Neural progenitor cell (in vitro differentiated cells): ENCODE measurements around the gene IL1RAP. TPM values are rescaled to one million over a fixed set of nuclear protein-coding genes. Genes with fewer than 3 reads are reported as not detected.

Experiments used
- DNase-seq: peaks from one replicate; pipeline ENCODE4 v3.0.0-alpha.2; 2016; ENCODE audit warnings: low spot score
- H2AFZ ChIP-seq: fragments of 200-600 bp; sonication (generic); replicated peaks from 2 replicates; pipeline ENCODE4 v1.6.1; 2016; ENCODE audit warnings: antibody characterized with exemption
- H3F3A ChIP-seq: fragments of 200-600 bp; sonication (generic); 2 replicates; pipeline ENCODE4 v1.6.1; 2016; ENCODE audit warnings: antibody characterized with exemption, low read depth
- H3K27ac ChIP-seq: fragments of 200-600 bp; sonication (generic); 2 replicates; pipeline ENCODE4 v1.5.1; 2016; ENCODE audit warnings: mild to moderate bottlenecking
- H3K27me3 ChIP-seq: fragments of 200-600 bp; sonication (generic); 2 replicates; pipeline ENCODE4 v1.6.1; 2016; ENCODE audit warnings: mild to moderate bottlenecking, moderate library complexity
- H3K36me3 ChIP-seq: fragments of 200-600 bp; sonication (generic); 2 replicates; pipeline ENCODE4 v1.5.1; 2016
- H3K4me1 ChIP-seq: fragments of 200-600 bp; sonication (generic); 2 replicates; pipeline ENCODE4 v1.6.1; 2016; ENCODE audit warnings: mixed run types
- H3K4me2 ChIP-seq: fragments of 200-600 bp; sonication (generic); 2 replicates; pipeline ENCODE4 v1.6.1; 2016
- H3K4me3 ChIP-seq: fragments of 200-600 bp; sonication (generic); 2 replicates; pipeline ENCODE4 v1.5.1; 2016
- H3K79me2 ChIP-seq: fragments of 200-600 bp; sonication (generic); 2 replicates; pipeline ENCODE4 v1.6.1; 2016; ENCODE audit warnings: low read depth
- H3K9ac ChIP-seq: fragments of 200-600 bp; sonication (generic); 2 replicates; pipeline ENCODE4 v1.6.1; 2016
- H3K9me3 ChIP-seq: fragments of 200-600 bp; sonication (generic); 2 replicates; pipeline ENCODE4 v1.5.1; 2016; ENCODE audit warnings: low read depth
- H4K20me1 ChIP-seq: fragments of 200-600 bp; sonication (generic); 2 replicates; pipeline ENCODE4 v1.6.1; 2016; ENCODE audit warnings: low read depth
- H3K27ac Mint-ChIP-seq: 3 replicates; pipeline ENCODE4 v1.8.0; 2021; ENCODE audit warnings: mixed read lengths
- H3K27me3 Mint-ChIP-seq: 2 replicates; pipeline ENCODE4 v1.8.0; 2022; ENCODE audit warnings: low read depth, mild to moderate bottlenecking, inconsistent platforms, moderate library complexity, mixed read lengths; ENCODE audit not compliant: insufficient read depth
- H3K36me3 Mint-ChIP-seq: 3 replicates; pipeline ENCODE4 v1.8.0; 2021; ENCODE audit warnings: mixed read lengths
- H3K4me1 Mint-ChIP-seq: 3 replicates; pipeline ENCODE4 v1.8.0; 2021; ENCODE audit warnings: mixed read lengths
- H3K4me3 Mint-ChIP-seq: 3 replicates; pipeline ENCODE4 v1.8.0; 2021; ENCODE audit warnings: mild to moderate bottlenecking, moderate library complexity, mixed read lengths
- H3K9me3 Mint-ChIP-seq: 3 replicates; pipeline ENCODE4 v1.8.0; 2020; ENCODE audit warnings: mixed read lengths
- EZH2 ChIP-seq: fragments of 200-600 bp; sonication (generic); IDR thresholded peaks from 2 replicates; pipeline ENCODE4 v1.6.1; 2017; ENCODE audit warnings: antibody characterized with exemption, mild to moderate bottlenecking, moderate library complexity
- EZH2phosphoT487 ChIP-seq: fragments of 200-600 bp; sonication (generic); IDR thresholded peaks from 2 replicates; pipeline ENCODE4 v1.6.1; 2017; ENCODE audit warnings: antibody characterized with exemption
- total RNA-seq: library from RNA; depleted of rRNA; stranded (reverse); fragments of >200 nt; gene quantifications from 2 replicates; pipeline ENCODE4 v1.2.3, GENCODE V29; 2015; ENCODE audit warnings: low replicate concordance
- TF ChIP-seq, protein P1 (sequence below): fragments of 200-600 bp; sonication (generic); IDR thresholded peaks from 2 replicates; pipeline ENCODE4 v1.5.1; 2017; ENCODE audit warnings: antibody characterized with exemption, mild to moderate bottlenecking

The IL1RAP gene
- total RNA-seq, 1 donor from 2014 or later: 11.3 TPM

DNA sequence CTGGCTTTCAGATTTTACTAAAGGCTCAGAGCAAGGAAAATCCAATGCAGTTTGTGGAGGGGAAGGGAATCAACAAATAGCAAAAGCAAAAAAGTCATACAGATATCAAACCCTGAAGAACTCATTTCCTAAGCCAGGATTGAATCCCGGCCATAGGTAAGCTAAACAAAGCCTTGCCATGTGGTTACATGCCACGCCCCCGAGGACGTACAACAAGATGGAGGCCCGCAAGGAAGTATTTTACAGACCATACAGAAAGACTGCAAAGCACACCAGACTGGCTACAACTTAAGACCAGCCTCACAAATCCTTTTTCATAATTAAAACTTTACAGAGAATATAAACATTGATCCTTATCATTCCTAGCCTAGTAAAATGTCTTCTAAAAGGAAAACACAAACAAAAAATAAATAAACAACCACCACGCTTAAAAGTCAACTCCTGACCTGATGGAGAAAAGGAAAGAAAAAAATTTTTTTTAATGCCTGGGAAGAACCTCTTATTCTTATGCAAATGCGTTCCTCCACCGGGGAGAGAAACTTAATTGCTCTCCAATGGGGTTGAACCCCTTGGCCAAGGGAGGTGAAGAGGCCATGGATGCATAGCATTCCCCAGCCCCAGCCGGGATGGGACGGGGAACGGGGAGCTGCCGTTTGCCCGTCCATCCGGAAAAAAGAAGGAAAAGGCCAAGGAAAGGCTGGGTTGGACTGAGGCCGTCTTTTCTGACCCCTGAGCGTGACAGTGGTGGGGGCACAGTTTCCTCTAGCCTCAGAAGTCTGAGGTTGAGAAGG is 39.3 kb downstream of the IL1RAP start:
- Mint-ChIP-seq H3K4me1 (peaks cover 31% of the 10 kb centered on the region), H3K9me3 (no peaks in the 10 kb centered on the region), H3K27me3 (peaks cover 6% of the 10 kb centered on the region), H3K36me3 (peaks cover 3% of the 10 kb centered on the region), H3K4me3 (peak overlapping the region; percentile 82), H3K27ac (peak overlapping the region; percentile 100)
- Histone ChIP-seq H3K4me2 (peak overlapping the region; percentile 39), H2AFZ (peak overlapping the region; percentile 32), H3K27me3 (no peaks in the 10 kb centered on the region), H3K4me3 (no peak overlapping the region), H4K20me1 (no peaks in the 10 kb centered on the region), H3K36me3 (no peaks in the 10 kb centered on the region), H3F3A (peaks cover 5% of the 10 kb centered on the region), H3K79me2 (no peaks in the 10 kb centered on the region), H3K9ac (no peak overlapping the region), H3K4me1 (peaks cover 3% of the 10 kb centered on the region), H3K9me3 (no peaks in the 10 kb centered on the region), H3K27ac (peak overlapping the region; percentile 55)
- DNase-seq: peak; percentile 63
- TF ChIP-seq EZH2phosphoT487 (no peak), EZH2 (no peak)
- TF ChIP-seq, protein P1, sequence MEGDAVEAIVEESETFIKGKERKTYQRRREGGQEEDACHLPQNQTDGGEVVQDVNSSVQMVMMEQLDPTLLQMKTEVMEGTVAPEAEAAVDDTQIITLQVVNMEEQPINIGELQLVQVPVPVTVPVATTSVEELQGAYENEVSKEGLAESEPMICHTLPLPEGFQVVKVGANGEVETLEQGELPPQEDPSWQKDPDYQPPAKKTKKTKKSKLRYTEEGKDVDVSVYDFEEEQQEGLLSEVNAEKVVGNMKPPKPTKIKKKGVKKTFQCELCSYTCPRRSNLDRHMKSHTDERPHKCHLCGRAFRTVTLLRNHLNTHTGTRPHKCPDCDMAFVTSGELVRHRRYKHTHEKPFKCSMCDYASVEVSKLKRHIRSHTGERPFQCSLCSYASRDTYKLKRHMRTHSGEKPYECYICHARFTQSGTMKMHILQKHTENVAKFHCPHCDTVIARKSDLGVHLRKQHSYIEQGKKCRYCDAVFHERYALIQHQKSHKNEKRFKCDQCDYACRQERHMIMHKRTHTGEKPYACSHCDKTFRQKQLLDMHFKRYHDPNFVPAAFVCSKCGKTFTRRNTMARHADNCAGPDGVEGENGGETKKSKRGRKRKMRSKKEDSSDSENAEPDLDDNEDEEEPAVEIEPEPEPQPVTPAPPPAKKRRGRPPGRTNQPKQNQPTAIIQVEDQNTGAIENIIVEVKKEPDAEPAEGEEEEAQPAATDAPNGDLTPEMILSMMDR: no peak

DNA sequence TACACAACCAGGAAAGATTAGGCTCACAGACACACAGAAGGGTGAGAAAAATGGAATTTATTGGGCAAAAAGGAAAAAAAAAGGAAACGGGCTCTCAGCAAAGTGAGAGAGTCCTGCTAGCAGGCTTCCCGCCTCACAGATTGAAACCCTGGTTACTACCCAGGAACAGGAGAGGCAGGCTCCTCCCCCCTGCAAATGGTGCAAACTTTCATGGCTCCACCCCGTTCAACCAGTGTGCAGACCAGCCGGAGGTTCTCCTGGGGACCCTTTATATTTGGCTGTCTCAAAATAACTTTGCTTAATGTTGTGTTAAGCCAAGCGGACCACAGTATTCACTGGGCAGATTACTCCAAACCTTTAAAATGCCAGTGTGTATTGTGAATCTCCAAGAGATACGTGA is 40.3 kb downstream of the IL1RAP start:
- Histone ChIP-seq H3K27ac (no peak overlapping the region), H2AFZ (no peak overlapping the region), H3K27me3 (no peaks in the 10 kb centered on the region), H3K4me2 (no peak overlapping the region), H3K4me1 (peaks cover 3% of the 10 kb centered on the region), H3K9me3 (peaks cover under 1% of the 10 kb centered on the region), H3K36me3 (no peaks in the 10 kb centered on the region), H4K20me1 (no peaks in the 10 kb centered on the region), H3K79me2 (no peaks in the 10 kb centered on the region), H3F3A (peaks cover 5% of the 10 kb centered on the region), H3K4me3 (no peak overlapping the region), H3K9ac (no peak overlapping the region)
- peaks cover 29% of the 10 kb centered on the region for H3K4me1 Mint-ChIP-seq
- TF ChIP-seq EZH2: no peak
- TF ChIP-seq, protein P1: no peak
- TF ChIP-seq EZH2phosphoT487: no peak
- peaks cover 7% of the 10 kb centered on the region for H3K36me3 Mint-ChIP-seq
- H3K27ac Mint-ChIP-seq: peak overlapping the region; percentile 94
- H3K9me3 Mint-ChIP-seq: peaks cover 8% of the 10 kb centered on the region
- DNase-seq: no peak
- H3K4me3 Mint-ChIP-seq: peak overlapping the region; percentile 73
- H3K27me3 Mint-ChIP-seq: peaks cover 3% of the 10 kb centered on the region

DNA sequence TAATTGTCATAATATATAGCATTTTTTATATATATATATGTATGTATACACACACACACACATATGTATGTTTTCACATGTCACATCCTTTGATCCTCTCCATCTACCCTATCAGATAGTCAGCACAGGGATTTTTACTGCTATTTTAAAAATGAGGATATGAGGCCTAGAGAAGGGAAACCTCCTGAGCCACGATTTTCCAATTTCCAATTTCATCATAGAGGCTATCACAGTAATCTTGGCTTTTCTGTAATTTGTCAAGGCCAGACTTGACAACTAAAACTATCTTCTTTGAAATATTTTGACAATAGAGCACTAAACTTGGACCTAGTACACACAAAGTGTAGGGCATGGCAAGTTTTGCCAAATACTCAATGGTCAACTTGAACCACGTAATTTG is 42.5 kb downstream of the IL1RAP start:
- H3K4me1 Mint-ChIP-seq: peaks cover 37% of the 10 kb centered on the region
- H2AFZ ChIP-seq: no peak overlapping the region
- no peak overlapping the region for H3K27ac Mint-ChIP-seq
- no peaks in the 10 kb centered on the region for H4K20me1 ChIP-seq
- H3K27me3 Mint-ChIP-seq: peaks cover 2% of the 10 kb centered on the region
- H3K27me3 ChIP-seq: no peaks in the 10 kb centered on the region
- H3K4me2 ChIP-seq: no peak overlapping the region
- H3K9me3 Mint-ChIP-seq: peaks cover 14% of the 10 kb centered on the region
- H3K4me1 ChIP-seq: peaks cover 11% of the 10 kb centered on the region
- H3K4me3 ChIP-seq: no peak overlapping the region
- H3K9me3 ChIP-seq: peaks cover 5% of the 10 kb centered on the region
- H3K79me2 ChIP-seq: no peaks in the 10 kb centered on the region
- peaks cover 19% of the 10 kb centered on the region for H3K36me3 Mint-ChIP-seq
- TF ChIP-seq EZH2 (no peak), EZH2phosphoT487 (no peak)
- TF ChIP-seq, protein P1: no peak
- H3K4me3 Mint-ChIP-seq: no peak overlapping the region
- no peaks in the 10 kb centered on the region for H3K36me3 ChIP-seq
- peaks cover 5% of the 10 kb centered on the region for H3F3A ChIP-seq
- H3K27ac ChIP-seq: no peak overlapping the region
- no peak for DNase-seq
- no peak overlapping the region for H3K9ac ChIP-seq
